Measurements from ENCODE around the gene FGF22. TPM values are rescaled to one million over a fixed set of nuclear protein-coding genes. Genes with fewer than 3 reads are reported as not detected.
"Not testable (repeated sequence)": the region's sequence is repeated elsewhere in the genome, so short reads cannot be mapped to it uniquely, and the experiment has no call there.

The FGF22 gene
- total RNA-seq, 4 donors from 2014 or later, result 0.30 to 9.0 (median 3.4) TPM

DNA sequence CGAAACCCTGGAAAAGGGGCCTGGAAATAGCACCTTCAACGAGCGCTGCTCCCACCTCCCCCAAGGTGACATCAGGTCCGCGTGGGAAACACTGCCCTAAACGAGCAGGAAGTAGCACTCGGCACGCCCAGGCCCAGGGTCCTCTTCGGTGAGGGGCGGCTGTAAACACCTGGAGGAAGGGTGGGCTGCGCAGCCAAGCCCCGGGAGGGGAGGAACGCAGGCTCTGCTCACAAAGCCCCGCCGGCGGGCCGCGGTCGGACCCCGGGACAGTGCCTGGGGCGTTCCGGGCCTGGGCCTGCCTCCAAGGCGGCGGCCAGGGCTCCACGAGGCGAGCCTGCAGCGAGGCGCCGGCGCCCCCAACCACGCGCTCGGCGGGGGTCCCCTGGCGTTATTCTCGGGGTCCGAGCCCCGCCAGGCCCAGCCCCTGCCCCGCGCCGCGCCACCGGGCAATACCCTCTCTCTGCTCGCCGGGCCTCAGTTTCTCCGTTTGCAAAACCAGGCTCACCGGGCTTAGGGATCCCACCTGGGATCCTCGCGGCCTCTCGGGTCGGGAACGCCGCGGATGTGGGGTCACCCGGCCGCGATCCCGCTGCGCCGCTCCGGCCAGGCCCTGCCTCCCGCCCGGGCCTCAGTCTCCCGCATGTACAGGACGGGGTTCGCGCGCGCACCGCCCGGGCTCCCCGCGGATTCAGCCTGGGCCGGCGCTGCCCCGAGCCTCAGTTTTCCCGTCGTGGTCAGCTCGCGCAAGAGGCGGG lies 22.7 kb downstream of the FGF22 start:
- Histone ChIP-seq H3K27me3 (no peaks in the 10 kb centered on the region), H3K27ac (peak overlapping the region; percentile 78 to 96 (median 91)), H3K4me3 (peak overlapping the region; percentile 77 to 100 (median 98)), H3K4me1 (peaks cover 3 to 69% (median 60%) of the 10 kb centered on the region in 4 donors), H3K9me3 (no peaks in the 10 kb centered on the region), H3K36me3 (peaks cover 0 to 17% (median 0%) of the 10 kb centered on the region in 3 donors)
- TF ChIP-seq EP300 (IDR thresholded peaks at IDR 0.05) (no peak), POLR2A (IDR thresholded peaks at IDR 0.05) (no peak)
- TF ChIP-seq, protein P1, sequence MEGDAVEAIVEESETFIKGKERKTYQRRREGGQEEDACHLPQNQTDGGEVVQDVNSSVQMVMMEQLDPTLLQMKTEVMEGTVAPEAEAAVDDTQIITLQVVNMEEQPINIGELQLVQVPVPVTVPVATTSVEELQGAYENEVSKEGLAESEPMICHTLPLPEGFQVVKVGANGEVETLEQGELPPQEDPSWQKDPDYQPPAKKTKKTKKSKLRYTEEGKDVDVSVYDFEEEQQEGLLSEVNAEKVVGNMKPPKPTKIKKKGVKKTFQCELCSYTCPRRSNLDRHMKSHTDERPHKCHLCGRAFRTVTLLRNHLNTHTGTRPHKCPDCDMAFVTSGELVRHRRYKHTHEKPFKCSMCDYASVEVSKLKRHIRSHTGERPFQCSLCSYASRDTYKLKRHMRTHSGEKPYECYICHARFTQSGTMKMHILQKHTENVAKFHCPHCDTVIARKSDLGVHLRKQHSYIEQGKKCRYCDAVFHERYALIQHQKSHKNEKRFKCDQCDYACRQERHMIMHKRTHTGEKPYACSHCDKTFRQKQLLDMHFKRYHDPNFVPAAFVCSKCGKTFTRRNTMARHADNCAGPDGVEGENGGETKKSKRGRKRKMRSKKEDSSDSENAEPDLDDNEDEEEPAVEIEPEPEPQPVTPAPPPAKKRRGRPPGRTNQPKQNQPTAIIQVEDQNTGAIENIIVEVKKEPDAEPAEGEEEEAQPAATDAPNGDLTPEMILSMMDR (IDR thresholded peaks at IDR 0.05), result no peak
- 1 to 2% methylated on average over 32 to 43 of the region's 81 CpGs for WGBS, 2 donors
- no peak for DNase-seq (ENCODE audit: low spot score in 2 of 2)

DNA sequence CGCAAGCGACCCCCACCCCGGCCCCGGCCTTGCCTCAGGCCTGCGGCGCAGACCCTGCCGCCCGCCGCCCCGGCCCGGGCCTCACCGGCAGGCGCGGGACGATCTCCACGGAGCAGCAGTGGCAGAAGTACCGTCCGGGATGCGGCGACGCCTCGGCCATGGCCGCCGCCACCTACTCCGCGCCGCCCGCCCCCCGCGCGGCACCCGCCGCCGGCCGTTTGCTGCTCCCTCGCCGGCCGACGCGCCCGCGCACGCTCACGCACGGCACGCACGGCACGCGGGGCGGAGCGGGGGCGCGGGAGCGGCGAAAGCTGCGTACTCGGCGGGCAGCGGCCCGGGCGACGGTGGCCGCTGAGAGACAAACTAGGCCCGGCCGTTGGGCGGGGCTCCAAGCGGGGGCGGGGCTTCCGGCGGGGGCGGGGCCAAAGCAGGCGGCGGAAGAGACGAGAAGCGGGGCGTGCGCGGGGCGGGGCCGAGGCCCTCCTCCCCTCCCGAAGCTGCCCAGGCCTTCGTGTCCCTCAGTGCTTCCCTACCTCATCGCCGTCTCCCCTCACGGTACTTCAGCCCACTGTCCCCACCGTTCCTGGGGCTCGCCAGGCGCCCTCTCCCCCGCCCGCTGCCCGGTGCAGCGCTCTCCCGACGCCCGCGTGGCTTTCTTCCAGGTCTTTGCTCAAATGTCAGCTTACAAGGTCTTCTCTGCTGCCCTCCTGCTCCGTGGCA lies 23.4 kb downstream of the FGF22 start, which contains the start of gene RNF126:
RNF126 (minus strand) TSS at position 253 of the 720 bp plus-strand sequence; CDS start at position 160, 93 bp downstream.
- DNase-seq (ENCODE audit: low spot score in 2 of 2), result peak; percentile 94 to 96
- peak; percentile 29 to 74 for TF ChIP-seq POLR2A (IDR thresholded peaks at IDR 0.05)
- TF ChIP-seq, protein P1 (IDR thresholded peaks at IDR 0.05), result peak in 2 of 5 experiments; percentile 18 to 48
- peak in 1 of 2 donors; percentile 75 for TF ChIP-seq EP300 (IDR thresholded peaks at IDR 0.05)
- H3K9me3 ChIP-seq, result no peaks in the 10 kb centered on the region
- peak within 1 kb of the TSS; percentile 90 to 96 (median 95) for H3K27ac ChIP-seq
- peaks cover 3 to 62% (median 53%) of the 10 kb centered on the region in 4 donors for H3K4me1 ChIP-seq
- 1 to 5% methylated on average over 14 to 35 of the region's 97 CpGs for WGBS, 2 donors
- peak within 1 kb of the TSS; percentile 77 to 100 (median 98) for H3K4me3 ChIP-seq
- H3K36me3 ChIP-seq, result peaks cover 0 to 10% (median 0%) of the 10 kb centered on the region in 3 donors
- no peaks in the 10 kb centered on the region for H3K27me3 ChIP-seq

DNA sequence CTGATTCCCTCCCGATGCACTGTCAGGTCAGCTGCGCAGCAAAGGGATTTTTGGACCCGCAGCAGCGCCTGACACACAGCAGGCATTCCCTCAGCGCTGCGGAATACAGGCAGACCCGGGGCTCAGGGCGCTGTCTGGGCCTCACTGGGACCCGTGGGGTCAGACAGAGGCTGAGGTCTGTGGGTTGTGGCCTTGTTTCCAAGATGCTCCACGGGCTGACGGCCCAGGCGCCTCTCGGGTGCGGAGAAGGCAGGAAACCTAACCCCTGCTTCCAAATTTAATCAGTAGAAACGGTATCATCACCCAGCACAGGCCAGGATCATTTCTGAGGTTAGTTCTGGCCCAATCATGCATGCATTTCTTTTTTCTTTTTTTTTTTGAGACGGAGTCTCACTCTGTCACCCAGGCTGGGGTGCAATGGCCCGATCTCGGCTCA lies 24.0 kb downstream of the FGF22 start:
- no peak for DNase-seq (ENCODE audit: low spot score in 2 of 2)
- peaks cover 3 to 56% (median 47%) of the 10 kb centered on the region in 4 donors for H3K4me1 ChIP-seq
- H3K27me3 ChIP-seq, result no peaks in the 10 kb centered on the region
- TF ChIP-seq POLR2A (IDR thresholded peaks at IDR 0.05), result no peak
- peak overlapping the region; percentile 41 to 100 (median 81) for H3K4me3 ChIP-seq
- H3K9me3 ChIP-seq, result no peaks in the 10 kb centered on the region
- H3K27ac ChIP-seq, result peak overlapping the region; percentile 90 to 96 (median 95)
- 28 to 46% methylated on average over 13 to 18 of the region's 18 CpGs for WGBS, 2 donors
- H3K36me3 ChIP-seq, result peaks cover 0 to 4% (median 0%) of the 10 kb centered on the region in 3 donors

DNA sequence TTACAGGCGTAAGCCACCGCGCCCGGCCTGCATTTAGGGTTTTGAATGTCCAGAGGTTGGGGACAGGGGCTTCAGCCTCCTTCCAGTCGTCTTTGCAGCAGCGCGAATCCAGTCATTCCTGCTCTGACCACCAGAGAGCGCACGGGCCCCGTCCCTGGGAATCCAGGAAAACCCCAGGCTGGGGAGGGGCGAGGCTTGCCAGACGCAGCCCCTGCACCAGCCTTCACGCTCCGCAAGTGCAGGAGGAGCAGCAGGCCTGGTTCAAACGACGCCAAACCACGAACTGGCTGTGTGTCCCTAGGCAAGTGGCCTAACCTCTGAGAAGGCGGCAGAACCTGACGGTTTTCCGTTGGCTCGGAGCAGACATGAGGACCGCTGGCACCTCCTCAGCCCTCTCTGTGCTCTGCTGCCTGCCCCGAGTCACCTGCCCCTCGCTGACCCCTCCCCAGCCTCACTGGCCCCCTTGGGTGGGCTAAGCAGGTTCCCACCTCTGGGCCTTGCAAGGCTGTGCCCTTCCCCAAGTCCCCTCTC lies 25.3 kb downstream of the FGF22 start:
- no peaks in the 10 kb centered on the region for H3K9me3 ChIP-seq
- H3K27me3 ChIP-seq, result no peaks in the 10 kb centered on the region
- H3K27ac ChIP-seq, result peak overlapping the region in 3 of 4 donors; percentile 90 to 96 (median 94)
- TF ChIP-seq POLR2A (IDR thresholded peaks at IDR 0.05) (no peak), EP300 (IDR thresholded peaks at IDR 0.05) (peak in 1 of 2 donors; percentile 46)
- TF ChIP-seq, protein P1 (IDR thresholded peaks at IDR 0.05), result peak; percentile 95 to 98 (median 96)
- peak; percentile 68 to 83 for DNase-seq (ENCODE audit: low spot score in 2 of 2)
- H3K4me1 ChIP-seq, result peaks cover 3 to 43% (median 34%) of the 10 kb centered on the region in 4 donors
- WGBS, 2 donors, result 8 to 10% methylated on average over 19 to 24 of the region's 24 CpGs
- peak overlapping the region in 2 of 4 donors; percentile 29 to 31 for H3K4me3 ChIP-seq
- no peaks in the 10 kb centered on the region for H3K36me3 ChIP-seq

DNA sequence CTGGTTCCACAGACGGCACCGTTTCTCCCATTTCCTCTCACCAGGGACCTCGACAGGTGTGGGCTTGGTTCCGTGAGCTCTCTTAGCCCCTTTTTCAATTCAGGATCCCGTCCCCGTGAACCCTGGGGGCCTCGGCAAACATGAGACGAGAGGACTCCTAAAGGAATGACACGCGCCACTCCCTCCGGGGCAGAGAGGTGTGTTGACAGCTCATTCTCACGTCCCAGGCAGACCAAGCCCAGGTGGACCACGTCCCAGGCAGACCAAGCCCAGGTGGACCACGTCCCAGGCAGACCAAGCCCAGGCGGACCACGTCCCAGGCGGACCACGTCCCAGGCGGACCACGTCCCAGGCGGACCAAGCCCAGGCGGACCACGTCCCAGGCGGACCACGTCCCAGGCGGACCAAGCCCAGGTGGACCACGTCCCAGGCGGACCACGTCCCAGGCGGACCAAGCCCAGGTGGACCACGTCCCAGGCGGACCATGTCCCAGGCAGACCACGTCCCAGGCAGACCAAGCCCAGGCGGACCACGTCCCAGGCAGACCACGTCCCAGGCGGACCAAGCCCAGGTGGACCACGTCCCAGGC lies 27.4 kb downstream of the FGF22 start:
- not testable (repeated sequence) for H3K4me3 ChIP-seq; H3K36me3 ChIP-seq; H3K27me3 ChIP-seq; H3K9me3 ChIP-seq; DNase-seq (ENCODE audit: low spot score in 2 of 2); H3K27ac ChIP-seq
- peaks cover 0 to 31% (median 17%) of the 10 kb centered on the region in 4 donors for H3K4me1 ChIP-seq
- WGBS, 2 donors, result 84 to 89% methylated on average over 20 to 27 of the region's 38 CpGs

DNA sequence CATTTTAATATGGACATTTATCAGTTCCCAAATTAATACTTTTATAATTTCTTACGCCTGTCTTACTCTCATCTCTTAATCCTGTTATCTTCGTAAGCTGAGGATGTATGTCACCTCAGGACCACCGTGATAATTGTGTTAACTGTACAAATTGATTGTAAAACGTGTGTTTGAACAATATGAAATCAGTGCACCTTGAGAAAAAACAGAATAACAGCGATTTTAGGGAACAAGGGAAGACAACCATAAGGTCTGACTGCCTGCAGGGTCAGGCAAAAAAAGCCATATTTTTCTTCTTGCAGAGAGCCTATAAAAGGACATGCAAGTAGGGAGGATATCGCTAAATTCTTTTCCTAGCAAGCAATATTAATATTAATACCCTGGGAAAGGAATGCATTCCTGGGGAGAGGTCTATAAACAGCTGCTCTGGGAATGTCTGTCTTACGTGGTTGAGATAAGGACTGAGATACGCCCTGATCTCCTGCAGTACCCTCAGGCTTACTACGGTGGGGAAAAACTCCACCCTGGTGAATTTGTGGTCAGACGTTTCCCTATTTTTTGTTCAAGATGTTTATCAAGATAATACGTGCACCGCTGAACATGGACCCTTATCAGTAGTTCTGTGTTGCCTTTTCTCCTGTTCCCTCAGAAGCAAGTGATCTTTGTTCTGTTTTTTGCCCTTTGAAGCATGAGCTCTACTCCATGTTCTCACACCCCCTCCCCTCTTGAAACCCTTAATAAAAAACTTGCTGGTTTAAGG lies 29.2 kb downstream of the FGF22 start:
- H3K36me3 ChIP-seq; H3K9me3 ChIP-seq; H3K27ac ChIP-seq; H3K4me3 ChIP-seq; DNase-seq (ENCODE audit: low spot score in 2 of 2); H3K27me3 ChIP-seq: not testable (repeated sequence)
- peaks cover 0 to 35% (median 12%) of the 10 kb centered on the region in 4 donors for H3K4me1 ChIP-seq
- 66% methylated on average over 12 of the region's 12 CpGs for WGBS, 2 donors

Data from tibial nerve (tissue), 4 donors.